ENCODE results near the gene KDF1. TPM values are rescaled to one million over a fixed set of nuclear protein-coding genes. Genes with fewer than 3 reads are reported as not detected.

KDF1 gene
- total RNA-seq, 2 experiments from 2014 or later: not detected

DNA sequence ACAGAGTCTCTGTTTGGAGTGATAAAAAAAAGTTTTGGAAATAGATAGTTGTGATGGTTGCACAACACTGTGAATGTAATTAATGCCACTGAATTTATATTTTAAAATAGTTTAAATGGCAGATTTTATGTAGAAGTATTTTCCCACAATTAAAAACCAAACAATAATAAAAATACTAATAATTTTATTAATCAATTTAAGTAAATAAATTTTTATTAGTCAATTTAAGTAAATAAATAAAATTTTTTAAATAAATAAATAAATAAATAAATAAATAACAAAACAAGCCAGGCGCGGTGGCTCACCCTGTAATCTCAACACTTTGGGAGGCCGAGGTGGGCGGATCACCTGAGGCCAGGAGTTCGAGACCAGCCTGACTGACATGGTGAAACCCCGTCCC, 4.9 kb upstream of the KDF1 start:
- Histone ChIP-seq H2AFZ (ENCODE audit: low read length) (no peak overlapping the region), H3K27ac (ENCODE audit: low read depth, low read length, poor library complexity, severe bottlenecking) (no peak overlapping the region), H3K36me3 (ENCODE audit: insufficient read depth, low read length) (no peaks in the 10 kb centered on the region), H3K4me3 (ENCODE audit: low read depth, low read length, poor library complexity, severe bottlenecking) (no peak overlapping the region), H3K4me2 (ENCODE audit: low read length) (no peak overlapping the region), H4K20me1 (ENCODE audit: insufficient read depth, low read length) (no peaks in the 10 kb centered on the region), H3K4me1 (ENCODE audit: insufficient read depth, low read length, poor library complexity, severe bottlenecking) (no peaks in the 10 kb centered on the region), H3K9me2 (ENCODE audit: insufficient read depth, low read length) (no peaks in the 10 kb centered on the region), H3K9me3 (ENCODE audit: low read length) (no peaks in the 10 kb centered on the region), H3K79me2 (ENCODE audit: insufficient read depth, low read depth, low read length) (no peaks in the 10 kb centered on the region)
- no peak for TF ChIP-seq EZH2phosphoT487 (IDR thresholded peaks at IDR 0.05; ENCODE audit: borderline replicate concordance, low read depth, low read length)
- TF ChIP-seq, protein P1, sequence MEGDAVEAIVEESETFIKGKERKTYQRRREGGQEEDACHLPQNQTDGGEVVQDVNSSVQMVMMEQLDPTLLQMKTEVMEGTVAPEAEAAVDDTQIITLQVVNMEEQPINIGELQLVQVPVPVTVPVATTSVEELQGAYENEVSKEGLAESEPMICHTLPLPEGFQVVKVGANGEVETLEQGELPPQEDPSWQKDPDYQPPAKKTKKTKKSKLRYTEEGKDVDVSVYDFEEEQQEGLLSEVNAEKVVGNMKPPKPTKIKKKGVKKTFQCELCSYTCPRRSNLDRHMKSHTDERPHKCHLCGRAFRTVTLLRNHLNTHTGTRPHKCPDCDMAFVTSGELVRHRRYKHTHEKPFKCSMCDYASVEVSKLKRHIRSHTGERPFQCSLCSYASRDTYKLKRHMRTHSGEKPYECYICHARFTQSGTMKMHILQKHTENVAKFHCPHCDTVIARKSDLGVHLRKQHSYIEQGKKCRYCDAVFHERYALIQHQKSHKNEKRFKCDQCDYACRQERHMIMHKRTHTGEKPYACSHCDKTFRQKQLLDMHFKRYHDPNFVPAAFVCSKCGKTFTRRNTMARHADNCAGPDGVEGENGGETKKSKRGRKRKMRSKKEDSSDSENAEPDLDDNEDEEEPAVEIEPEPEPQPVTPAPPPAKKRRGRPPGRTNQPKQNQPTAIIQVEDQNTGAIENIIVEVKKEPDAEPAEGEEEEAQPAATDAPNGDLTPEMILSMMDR (conservative IDR thresholded peaks at IDR 0.05; ENCODE audit: low read length): no peak
- intact Hi-C loops (cut with micrococcal nuclease; ENCODE audit: unreplicated experiment): loop anchor here (10.0 kb wide), 1 partner anchor 130 kb away; no protein-coding TSS in a partner anchor
- no TSS peak for BruUV-seq (replicated peaks)
- no peak for DNase-seq (ENCODE audit: low spot score)
- POLR2A ChIA-PET: no interaction called here
- CTCF ChIA-PET (ENCODE audit: unreplicated experiment): no interaction called here

DNA sequence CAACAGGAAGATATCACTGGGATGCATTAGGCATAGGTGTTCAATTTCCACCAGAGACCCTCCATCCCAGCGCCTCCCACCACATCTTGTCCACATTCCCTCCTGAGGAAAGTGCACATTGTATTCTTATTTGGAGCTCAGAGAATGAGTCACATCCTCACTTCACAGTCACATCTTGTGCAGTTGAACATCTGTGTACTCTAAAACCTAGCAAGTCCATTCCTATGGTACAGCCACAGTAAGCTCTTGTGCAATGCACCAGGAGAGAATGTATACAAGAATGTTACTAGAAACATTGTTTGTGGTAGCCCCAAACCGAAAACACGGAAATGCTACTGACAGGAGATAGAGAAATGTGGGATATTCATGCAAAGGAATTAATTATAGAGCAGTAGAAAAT, 1.6 kb upstream of the KDF1 start:
- Histone ChIP-seq H4K20me1 (ENCODE audit: insufficient read depth, low read length) (no peaks in the 10 kb centered on the region), H3K79me2 (ENCODE audit: insufficient read depth, low read depth, low read length) (no peaks in the 10 kb centered on the region), H3K4me3 (ENCODE audit: low read depth, low read length, poor library complexity, severe bottlenecking) (no peak overlapping the region), H3K27ac (ENCODE audit: low read depth, low read length, poor library complexity, severe bottlenecking) (no peak overlapping the region), H3K9me2 (ENCODE audit: insufficient read depth, low read length) (no peaks in the 10 kb centered on the region), H2AFZ (ENCODE audit: low read length) (no peak overlapping the region), H3K4me2 (ENCODE audit: low read length) (no peak overlapping the region), H3K36me3 (ENCODE audit: insufficient read depth, low read length) (no peaks in the 10 kb centered on the region), H3K4me1 (ENCODE audit: insufficient read depth, low read length, poor library complexity, severe bottlenecking) (no peaks in the 10 kb centered on the region), H3K9me3 (ENCODE audit: low read length) (no peaks in the 10 kb centered on the region)
- intact Hi-C loops (cut with micrococcal nuclease; ENCODE audit: unreplicated experiment): loop anchor here (10.0 kb wide), 1 partner anchor 133 kb away; no protein-coding TSS in a partner anchor
- no peak for DNase-seq (ENCODE audit: low spot score)
- CTCF ChIA-PET (ENCODE audit: unreplicated experiment): no interaction called here
- POLR2A ChIA-PET: interaction anchor here (0.6 kb wide), 1 partner anchor 14 kb away, joined by 3 read pairs; no protein-coding TSS in a partner anchor
- no TSS peak for BruUV-seq (replicated peaks)
- no peak for TF ChIP-seq EZH2phosphoT487 (IDR thresholded peaks at IDR 0.05; ENCODE audit: borderline replicate concordance, low read depth, low read length)
- TF ChIP-seq, protein P1 (conservative IDR thresholded peaks at IDR 0.05; ENCODE audit: low read length): no peak

DNA sequence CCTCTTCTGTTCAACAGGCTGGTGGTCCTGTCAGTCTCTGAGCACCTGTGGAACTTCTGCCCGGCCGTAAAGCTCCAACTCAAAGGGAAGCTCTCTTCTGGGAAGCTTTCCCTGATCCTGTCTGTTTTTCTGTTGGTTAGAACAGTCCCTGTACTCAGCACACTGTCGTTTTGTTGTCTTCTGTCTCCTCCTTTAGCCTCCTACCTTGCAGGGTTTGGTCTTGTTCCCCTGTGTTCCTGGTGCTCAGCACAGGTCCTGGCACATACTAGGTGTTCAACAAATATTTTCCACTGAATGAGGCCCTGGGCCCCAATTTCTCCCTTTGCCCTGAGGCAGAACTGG, 328 bp upstream of the KDF1 start:
- Histone ChIP-seq H3K4me1 (ENCODE audit: insufficient read depth, low read length, poor library complexity, severe bottlenecking) (no peaks in the 10 kb centered on the region), H3K27ac (ENCODE audit: low read depth, low read length, poor library complexity, severe bottlenecking) (no peak overlapping the region), H3K36me3 (ENCODE audit: insufficient read depth, low read length) (no peaks in the 10 kb centered on the region), H3K4me2 (ENCODE audit: low read length) (no peak overlapping the region), H4K20me1 (ENCODE audit: insufficient read depth, low read length) (no peaks in the 10 kb centered on the region), H3K9me3 (ENCODE audit: low read length) (no peaks in the 10 kb centered on the region), H3K4me3 (ENCODE audit: low read depth, low read length, poor library complexity, severe bottlenecking) (no peak overlapping the region), H3K9me2 (ENCODE audit: insufficient read depth, low read length) (no peaks in the 10 kb centered on the region), H3K79me2 (ENCODE audit: insufficient read depth, low read depth, low read length) (no peaks in the 10 kb centered on the region), H2AFZ (ENCODE audit: low read length) (no peak overlapping the region)
- ChIA-PET POLR2A (no interaction called here), CTCF (ENCODE audit: unreplicated experiment) (no interaction called here)
- BruUV-seq (replicated peaks): no TSS peak
- no peak for DNase-seq (ENCODE audit: low spot score)
- TF ChIP-seq, protein P1 (conservative IDR thresholded peaks at IDR 0.05; ENCODE audit: low read length): no peak
- TF ChIP-seq EZH2phosphoT487 (IDR thresholded peaks at IDR 0.05; ENCODE audit: borderline replicate concordance, low read depth, low read length): no peak
- intact Hi-C loops (cut with micrococcal nuclease; ENCODE audit: unreplicated experiment): loop anchor here (10.0 kb wide), 1 partner anchor 134 kb away; no protein-coding TSS in a partner anchor
